NOMO-1 treated with DMSO at 0.1 percent for 48 hours (cell line): ENCODE data around the gene DOCK1.

Experiments
- DNase-seq: peaks from one replicate; lab custom pipeline; 2025; ENCODE audit not compliant: unreplicated experiment; lab: John Stamatoyannopoulos, UW

The DOCK1 gene

GRCh38 chr10:127408112-127408710 lies 503.0 kb downstream of the DOCK1 start:
- DNase-seq = no peak

- no peak for DNase-seq
Observed at GRCh38 chr10:127408733-127409132, 503.5 kb downstream of the DOCK1 start.

GRCh38 chr10:127410030-127410429 lies 504.8 kb downstream of the DOCK1 start:
- DNase-seq = no peak

GRCh38 chr10:127411062-127411461 lies 505.8 kb downstream of the DOCK1 start:
- DNase-seq = no peak

- DNase-seq = no peak
Observed at GRCh38 chr10:127413326-127413725, 508.1 kb downstream of the DOCK1 start.

- DNase-seq = no peak
Observed at GRCh38 chr10:127414024-127414423, 508.8 kb downstream of the DOCK1 start.

- no peak for DNase-seq
Observed at GRCh38 chr10:127415116-127415515, 509.9 kb downstream of the DOCK1 start.

GRCh38 chr10:127415901-127416581 lies 510.8 kb downstream of the DOCK1 start:
- no peak for DNase-seq

GRCh38 chr10:127417031-127417430 lies 511.8 kb downstream of the DOCK1 start:
- no peak for DNase-seq

- no peak for DNase-seq
Observed at GRCh38 chr10:127417686-127418401, 512.6 kb downstream of the DOCK1 start.

GRCh38 chr10:127418536-127419168 lies 513.4 kb downstream of the DOCK1 start:
- no peak for DNase-seq

GRCh38 chr10:127420138-127420684 lies 515.0 kb downstream of the DOCK1 start:
- no peak for DNase-seq

GRCh38 chr10:127423218-127423915 lies 518.1 kb downstream of the DOCK1 start:
- no peak for DNase-seq

- no peak for DNase-seq
Observed at GRCh38 chr10:127424594-127425264, 519.5 kb downstream of the DOCK1 start.

- DNase-seq = no peak
Observed at GRCh38 chr10:127426746-127427145, 521.5 kb downstream of the DOCK1 start.

GRCh38 chr10:127427926-127428325 lies 522.7 kb downstream of the DOCK1 start:
- DNase-seq = no peak

- DNase-seq = no peak
Observed at GRCh38 chr10:127428385-127428980, 523.3 kb downstream of the DOCK1 start.

GRCh38 chr10:127429601-127430312 lies 524.5 kb downstream of the DOCK1 start:
- DNase-seq = no peak

- DNase-seq = no peak
Observed at GRCh38 chr10:127431525-127431924, 526.3 kb downstream of the DOCK1 start.
